ENCODE data around the gene TXNDC2.
A peak's percentile ranks its signal among the peaks of the same experiment; 100 is the strongest.

Gene TXNDC2

DNA sequence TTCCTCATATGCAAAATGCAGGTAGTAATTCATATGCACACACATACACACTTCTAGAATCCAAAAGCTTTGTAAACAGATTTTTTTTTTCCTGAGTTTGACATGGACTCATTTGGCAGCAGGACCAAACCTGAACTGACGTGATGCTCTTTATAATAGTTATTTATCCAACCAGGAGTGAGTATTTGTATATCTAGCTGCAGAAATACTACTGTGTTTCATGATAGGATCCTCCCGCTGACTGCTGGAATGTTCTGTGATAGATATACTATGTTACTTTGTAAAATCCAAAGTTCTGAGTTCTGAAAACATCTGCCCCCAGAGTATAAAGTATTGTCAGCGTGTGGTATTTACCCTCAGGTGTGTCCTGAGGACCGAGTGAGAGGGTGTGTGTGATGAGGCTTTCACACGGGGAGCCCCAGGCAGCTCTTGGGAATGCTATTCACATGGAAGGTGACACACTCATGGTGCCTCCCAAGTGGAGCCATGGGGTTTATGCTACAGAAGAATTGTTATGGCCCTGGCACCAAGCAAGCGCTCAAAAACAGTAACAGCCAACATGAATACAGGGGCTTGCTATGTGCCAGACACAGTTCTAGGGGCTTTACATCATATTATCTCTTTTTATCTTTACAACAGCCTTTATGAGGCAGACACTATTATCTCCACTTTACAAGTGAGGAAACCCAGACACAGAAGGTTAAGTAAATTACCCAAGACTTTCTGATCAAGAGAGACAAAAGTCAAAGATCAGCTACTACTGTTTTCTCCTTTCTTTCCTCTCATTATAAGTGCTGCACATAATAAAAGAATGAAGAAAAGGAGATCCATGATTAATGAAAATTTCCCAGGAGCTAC, 16.7 kb upstream of the TXNDC2 start:
- Mint-ChIP-seq H3K27me3 (ENCODE audit: low read depth) (no peaks in the 10 kb centered on the region), H3K4me1 (peaks cover 19% of the 10 kb centered on the region), H3K9me3 (peaks cover 17% of the 10 kb centered on the region), H3K27ac (no peak overlapping the region), H3K4me3 (no peak overlapping the region), H3K36me3 (ENCODE audit: low read depth) (peaks cover 7% of the 10 kb centered on the region)
- TF ChIP-seq, protein P1, sequence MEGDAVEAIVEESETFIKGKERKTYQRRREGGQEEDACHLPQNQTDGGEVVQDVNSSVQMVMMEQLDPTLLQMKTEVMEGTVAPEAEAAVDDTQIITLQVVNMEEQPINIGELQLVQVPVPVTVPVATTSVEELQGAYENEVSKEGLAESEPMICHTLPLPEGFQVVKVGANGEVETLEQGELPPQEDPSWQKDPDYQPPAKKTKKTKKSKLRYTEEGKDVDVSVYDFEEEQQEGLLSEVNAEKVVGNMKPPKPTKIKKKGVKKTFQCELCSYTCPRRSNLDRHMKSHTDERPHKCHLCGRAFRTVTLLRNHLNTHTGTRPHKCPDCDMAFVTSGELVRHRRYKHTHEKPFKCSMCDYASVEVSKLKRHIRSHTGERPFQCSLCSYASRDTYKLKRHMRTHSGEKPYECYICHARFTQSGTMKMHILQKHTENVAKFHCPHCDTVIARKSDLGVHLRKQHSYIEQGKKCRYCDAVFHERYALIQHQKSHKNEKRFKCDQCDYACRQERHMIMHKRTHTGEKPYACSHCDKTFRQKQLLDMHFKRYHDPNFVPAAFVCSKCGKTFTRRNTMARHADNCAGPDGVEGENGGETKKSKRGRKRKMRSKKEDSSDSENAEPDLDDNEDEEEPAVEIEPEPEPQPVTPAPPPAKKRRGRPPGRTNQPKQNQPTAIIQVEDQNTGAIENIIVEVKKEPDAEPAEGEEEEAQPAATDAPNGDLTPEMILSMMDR (IDR thresholded peaks at IDR 0.05; ENCODE audit: unreplicated experiment in 3 of 3), result no peak

DNA sequence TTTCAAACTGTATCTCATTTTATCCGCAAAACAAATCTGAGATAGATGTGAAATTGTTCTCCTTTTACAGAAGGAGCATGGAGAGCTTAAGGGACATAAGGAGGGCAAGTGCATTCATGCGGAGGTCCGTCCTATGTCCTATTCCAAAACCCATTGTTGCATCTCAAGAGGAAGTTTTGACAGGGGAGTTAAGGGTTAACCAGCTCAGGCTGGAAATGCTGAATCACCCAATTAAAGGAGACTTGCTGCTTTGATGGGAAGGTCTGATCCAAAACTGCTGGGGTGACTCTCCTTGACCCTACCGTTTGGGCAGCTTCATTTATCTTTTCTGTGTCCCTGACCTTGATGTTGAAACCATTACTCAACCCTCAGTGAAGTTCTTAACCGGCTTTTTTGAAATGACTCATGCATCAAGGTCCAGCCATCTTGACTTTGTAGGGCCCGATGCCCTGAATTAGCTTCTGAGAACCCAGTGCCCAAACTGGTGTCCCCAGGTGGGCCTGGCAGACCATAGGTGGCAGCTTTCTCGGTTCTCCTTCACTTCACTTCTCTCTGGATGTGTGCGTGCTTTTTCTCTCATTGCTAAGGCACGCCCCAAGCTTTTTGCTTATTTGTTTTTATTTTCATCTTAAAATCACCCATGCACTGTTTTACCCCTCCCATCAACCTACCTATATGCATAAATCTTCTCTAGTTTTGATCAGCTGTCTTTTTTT, 15.9 kb upstream of the TXNDC2 start:
- H3K4me1 Mint-ChIP-seq, result peaks cover 19% of the 10 kb centered on the region
- no peaks in the 10 kb centered on the region for H3K27me3 Mint-ChIP-seq (ENCODE audit: low read depth)
- H3K9me3 Mint-ChIP-seq, result peaks cover 17% of the 10 kb centered on the region
- H3K27ac Mint-ChIP-seq, result peak overlapping the region in 1 of 3 experiments; percentile 46
- no peak overlapping the region for H3K4me3 Mint-ChIP-seq
- peaks cover 7% of the 10 kb centered on the region for H3K36me3 Mint-ChIP-seq (ENCODE audit: low read depth)
- TF ChIP-seq, protein P1 (IDR thresholded peaks at IDR 0.05; ENCODE audit: unreplicated experiment in 3 of 3), result no peak

DNA sequence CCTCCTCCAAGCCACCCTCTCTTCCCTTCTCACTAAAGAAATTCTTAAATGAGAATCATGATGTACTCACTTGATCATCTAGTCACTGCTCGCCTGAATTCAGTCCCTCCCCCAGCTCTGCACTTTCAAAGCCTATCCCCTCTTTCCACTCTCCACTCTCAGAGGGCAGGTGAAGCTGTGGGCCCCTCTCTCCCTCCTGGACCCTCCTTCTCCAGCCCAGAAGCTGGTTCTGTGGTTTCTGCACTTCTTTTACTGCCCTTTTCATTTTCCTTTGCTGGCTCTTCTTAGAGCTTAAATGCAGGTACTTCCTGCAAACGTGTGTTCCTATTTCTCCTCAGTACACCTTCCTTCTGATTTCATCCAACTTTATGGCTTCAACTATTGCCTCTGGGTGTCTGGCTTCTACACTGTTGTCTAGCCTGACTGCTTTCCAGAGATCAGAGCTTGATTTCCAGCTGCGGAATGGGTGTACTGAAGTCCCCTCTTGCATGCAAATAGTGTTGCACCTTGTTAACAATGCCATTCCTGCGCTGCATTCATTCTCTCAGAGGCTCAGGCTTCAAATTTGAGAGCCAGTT, 15.3 kb upstream of the TXNDC2 start:
- Mint-ChIP-seq H3K4me3 (no peak overlapping the region), H3K4me1 (peaks cover 19% of the 10 kb centered on the region), H3K27ac (peak overlapping the region in 2 of 3 experiments; percentile 23 to 46), H3K27me3 (ENCODE audit: low read depth) (no peaks in the 10 kb centered on the region), H3K9me3 (peaks cover 13% of the 10 kb centered on the region), H3K36me3 (ENCODE audit: low read depth) (peaks cover 5% of the 10 kb centered on the region)
- TF ChIP-seq, protein P1 (IDR thresholded peaks at IDR 0.05; ENCODE audit: unreplicated experiment in 3 of 3), result no peak

DNA sequence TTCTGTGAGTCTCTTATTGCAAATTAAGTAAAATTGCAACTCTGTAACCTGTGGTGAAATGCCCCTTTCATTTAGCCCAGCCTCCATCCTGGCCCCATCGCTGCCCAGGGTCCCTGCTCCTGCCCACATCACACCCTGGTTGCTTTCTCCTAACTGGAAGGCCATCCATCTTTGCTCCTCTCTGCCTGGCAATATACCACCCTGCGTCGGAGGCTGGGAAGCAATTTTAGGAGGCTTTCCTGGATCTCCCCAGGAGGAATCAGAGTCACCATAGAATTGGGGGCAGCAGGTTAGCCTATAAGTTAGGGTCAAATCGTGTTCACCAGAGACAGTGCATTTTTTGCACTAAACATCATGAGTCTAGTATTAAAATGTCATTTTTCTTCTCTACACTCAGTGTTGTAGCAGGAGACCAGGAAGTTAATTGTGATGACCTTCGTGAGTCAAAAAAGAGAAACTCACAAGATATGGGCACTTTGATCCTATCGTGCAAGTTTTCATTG, 14.5 kb upstream of the TXNDC2 start:
- TF ChIP-seq, protein P1 (IDR thresholded peaks at IDR 0.05; ENCODE audit: unreplicated experiment in 3 of 3), result no peak

DNA sequence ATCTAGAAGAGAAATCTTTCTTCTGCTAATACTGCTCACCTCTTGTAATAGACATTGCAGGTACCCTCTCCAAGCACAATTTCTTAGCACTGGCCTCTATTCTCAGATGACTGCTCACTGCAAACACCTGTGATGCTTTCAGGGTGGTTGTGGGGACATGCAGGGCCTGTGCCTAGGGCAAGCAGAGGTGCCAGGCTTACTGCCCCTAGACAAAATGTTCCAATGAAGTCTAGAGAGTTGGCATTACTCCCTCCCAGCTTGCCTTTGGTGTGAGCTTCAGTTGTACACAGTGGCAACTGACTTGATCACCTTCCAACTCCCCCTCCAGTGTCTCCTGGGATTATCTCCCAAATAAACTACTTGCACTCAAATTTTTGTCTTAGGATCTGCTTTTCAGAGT, 12.9 kb upstream of the TXNDC2 start:
- Mint-ChIP-seq H3K27me3 (ENCODE audit: low read depth) (no peaks in the 10 kb centered on the region), H3K9me3 (no peaks in the 10 kb centered on the region), H3K36me3 (ENCODE audit: low read depth) (no peaks in the 10 kb centered on the region), H3K27ac (no peak overlapping the region), H3K4me3 (no peak overlapping the region), H3K4me1 (peaks cover 29% of the 10 kb centered on the region)
- TF ChIP-seq, protein P1 (IDR thresholded peaks at IDR 0.05; ENCODE audit: unreplicated experiment in 3 of 3), result no peak

More for the DNA sequence above, 14.5 kb upstream of the TXNDC2 start:
- H3K27me3 Mint-ChIP-seq (ENCODE audit: low read depth), result no peaks in the 10 kb centered on the region
- H3K9me3 Mint-ChIP-seq, result peaks cover 5% of the 10 kb centered on the region
- peak overlapping the region in 1 of 3 experiments; percentile 23 for H3K27ac Mint-ChIP-seq
- H3K4me1 Mint-ChIP-seq, result peaks cover 19% of the 10 kb centered on the region
- no peaks in the 10 kb centered on the region for H3K36me3 Mint-ChIP-seq (ENCODE audit: low read depth)
- no peak overlapping the region for H3K4me3 Mint-ChIP-seq
